HL-60 (cell line): Measurements from ENCODE around the gene CTTNBP2NL.
"Not testable (repeated sequence)": the region's sequence is repeated elsewhere in the genome, so short reads cannot be mapped to it uniquely, and the experiment has no call there.

ENCODE experiments used
- DNase-seq, 2 experiments: peaks; one replicate each; pipeline ENCODE4 v3.0.0-alpha.2; 2010 to 2020; ENCODE audit warnings: low read depth in 1 of 2, low spot score in 1 of 2
- H3K27ac ChIP-seq: fragments of 250-450 bp; sonication (Bioruptor Pico); replicated peaks from 2 replicates; pipeline ENCODE4 v1.5.1; 2020; ENCODE audit warnings: mild to moderate bottlenecking, moderate library complexity
- H3K27me3 ChIP-seq: fragments of 250-450 bp; sonication (Bioruptor Pico); 2 replicates; pipeline ENCODE4 v1.5.1; 2021; ENCODE audit warnings: mild to moderate bottlenecking, moderate library complexity; ENCODE audit not compliant: insufficient read depth, poor library complexity, severe bottlenecking
- H3K4me3 ChIP-seq: replicated peaks from 2 replicates; pipeline ENCODE4 v1.5.1; 2011; ENCODE audit warnings: mild to moderate bottlenecking, control low read depth, low read length; ENCODE audit not compliant: insufficient read depth
- CTCF ChIP-seq: IDR thresholded peaks from one replicate; pipeline ENCODE4 v1.5.1; 2011; ENCODE audit warnings: low read length, control low read depth, inconsistent platforms; ENCODE audit not compliant: insufficient read depth
- GABPA ChIP-seq: IDR thresholded peaks from 2 replicates; pipeline ENCODE4 v1.6.1; 2012; ENCODE audit warnings: low read depth
- POLR2AphosphoS5 ChIP-seq: IDR thresholded peaks from 2 replicates; pipeline ENCODE4 v1.6.1; 2012; ENCODE audit warnings: low read depth
- REST ChIP-seq: IDR thresholded peaks from 2 replicates; pipeline ENCODE4 v1.6.1; 2012; ENCODE audit warnings: low read depth; ENCODE audit not compliant: insufficient replicate concordance
- SPI1 ChIP-seq: IDR thresholded peaks from 2 replicates; pipeline ENCODE4 v1.6.1; 2012; ENCODE audit warnings: low read depth, mild to moderate bottlenecking, borderline replicate concordance

The CTTNBP2NL gene

GRCh38 chr1:112448904-112449629 lies 53.1 kb downstream of the CTTNBP2NL start:
- Histone ChIP-seq H3K27ac (no peak overlapping the region), H3K27me3 (no peaks in the 10 kb centered on the region), H3K4me3 (no peak overlapping the region)
- no peak for DNase-seq
- no peak for TF ChIP-seq CTCF
- no peak for TF ChIP-seq GABPA
- no peak for TF ChIP-seq SPI1
- no peak for TF ChIP-seq REST
- TF ChIP-seq POLR2AphosphoS5 = no peak

GRCh38 chr1:112449630-112449983 lies 53.6 kb downstream of the CTTNBP2NL start:
- DNase-seq = no peak
- TF ChIP-seq POLR2AphosphoS5 (no peak), REST (no peak), SPI1 (no peak), GABPA (no peak)

GRCh38 chr1:112450773-112451172 lies 54.8 kb downstream of the CTTNBP2NL start:
- H3K4me3 ChIP-seq = no peak overlapping the region
- TF ChIP-seq POLR2AphosphoS5 = no peak
- no peak for TF ChIP-seq REST
- no peak for TF ChIP-seq SPI1
- no peak for TF ChIP-seq GABPA
- no peak for TF ChIP-seq CTCF
- no peak for DNase-seq
- H3K27ac ChIP-seq = no peak overlapping the region
- peaks cover 4% of the 10 kb centered on the region for H3K27me3 ChIP-seq

More at GRCh38 chr1:112449630-112449983, 53.6 kb downstream of the CTTNBP2NL start:
- no peak overlapping the region for H3K27ac ChIP-seq
- no peak overlapping the region for H3K4me3 ChIP-seq
- H3K27me3 ChIP-seq = no peaks in the 10 kb centered on the region

- not testable (repeated sequence) for H3K27ac ChIP-seq, H3K27me3 ChIP-seq, DNase-seq
These were observed 55.3 kb downstream of the CTTNBP2NL start for GRCh38 chr1:112451301-112451700.

More at GRCh38 chr1:112451301-112451700, 55.3 kb downstream of the CTTNBP2NL start:
- not testable (repeated sequence) for H3K4me3 ChIP-seq
